NCI-H2227 treated with DMSO at 0.1 percent for 48 hours (cell line): ENCODE data around the gene FCGR1A.
"Not testable (repeated sequence)": the region's sequence is repeated elsewhere in the genome, so short reads cannot be mapped to it uniquely, and the experiment has no call there.

Experiments
- DNase-seq: peaks from one replicate; lab custom pipeline; 2025; lab: John Stamatoyannopoulos, UW

The FCGR1A gene

GRCh38 chr1:149777084-149777483, 5.4 kb upstream of the FCGR1A start:
- DNase-seq = not testable (repeated sequence)

DNA sequence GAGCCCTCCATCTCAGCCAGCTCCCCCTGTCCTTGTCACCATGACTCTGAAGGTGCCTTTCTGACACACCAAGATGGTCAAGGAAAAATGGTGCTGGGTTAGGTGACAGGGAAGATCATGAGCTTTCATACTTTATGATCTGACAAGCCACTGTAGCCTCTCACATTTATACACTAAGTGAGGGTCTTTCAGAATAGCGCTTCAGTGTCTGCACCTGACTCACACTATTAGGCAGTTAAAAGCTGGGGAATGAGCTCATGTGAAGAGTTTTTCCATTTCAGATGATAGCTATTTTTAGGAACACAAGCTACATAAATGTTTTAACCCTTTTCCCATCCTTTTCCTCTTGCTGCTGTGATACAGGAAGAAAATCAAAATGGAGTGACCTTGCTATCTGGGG, 4.2 kb upstream of the FCGR1A start:
- not testable (repeated sequence) for DNase-seq

DNA sequence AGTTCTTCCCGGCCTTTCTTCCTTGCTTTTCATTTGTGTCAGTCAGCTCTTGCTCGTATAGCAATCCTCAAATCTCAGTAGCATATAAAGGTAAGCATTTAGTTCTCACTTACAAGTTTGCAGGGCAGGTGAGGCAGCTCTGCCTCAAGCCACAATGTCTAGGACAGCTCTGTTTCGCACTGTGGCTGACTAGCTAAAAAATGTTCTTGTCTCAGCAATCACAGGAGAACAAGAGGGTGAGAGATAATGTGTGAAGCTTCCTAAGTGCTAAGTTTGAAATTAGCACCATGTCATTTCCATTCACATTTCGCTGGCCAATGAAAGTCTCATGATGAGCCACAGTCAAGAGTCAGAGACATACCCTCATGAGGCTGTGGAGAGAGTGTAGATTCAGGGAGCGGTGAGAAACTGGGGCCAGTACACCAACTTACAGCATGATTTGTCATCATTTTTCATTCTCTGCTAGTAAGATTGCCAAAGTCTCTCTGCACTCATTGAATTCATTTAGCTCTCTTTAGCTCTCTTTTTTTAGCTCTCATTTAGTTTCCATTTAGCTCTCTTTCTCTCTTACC, 995 bp upstream of the FCGR1A start:
- DNase-seq = not testable (repeated sequence)

DNA sequence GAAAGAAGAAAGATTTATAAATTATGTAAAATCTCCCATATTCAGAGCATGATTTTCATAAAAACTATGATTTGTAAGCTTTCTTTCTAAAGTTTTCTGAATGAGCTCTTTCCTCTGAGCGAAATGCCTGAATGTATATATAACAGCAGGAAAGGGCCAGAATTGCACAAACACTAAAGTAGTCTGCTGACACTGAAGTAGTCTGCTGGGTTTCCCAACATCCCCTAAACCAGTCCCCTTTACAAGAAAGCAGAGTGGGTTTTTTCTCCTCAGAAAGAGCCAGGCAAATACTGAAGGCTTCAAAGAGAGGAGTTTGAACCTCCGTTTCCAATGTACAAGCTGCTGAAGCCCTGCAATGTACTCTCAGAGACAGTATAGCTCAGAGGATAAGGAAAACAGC, 795 bp downstream of the FCGR1A start:
- DNase-seq = not testable (repeated sequence)

GRCh38 chr1:149783868-149784267, 1.4 kb downstream of the FCGR1A start:
- DNase-seq = not testable (repeated sequence)

DNA sequence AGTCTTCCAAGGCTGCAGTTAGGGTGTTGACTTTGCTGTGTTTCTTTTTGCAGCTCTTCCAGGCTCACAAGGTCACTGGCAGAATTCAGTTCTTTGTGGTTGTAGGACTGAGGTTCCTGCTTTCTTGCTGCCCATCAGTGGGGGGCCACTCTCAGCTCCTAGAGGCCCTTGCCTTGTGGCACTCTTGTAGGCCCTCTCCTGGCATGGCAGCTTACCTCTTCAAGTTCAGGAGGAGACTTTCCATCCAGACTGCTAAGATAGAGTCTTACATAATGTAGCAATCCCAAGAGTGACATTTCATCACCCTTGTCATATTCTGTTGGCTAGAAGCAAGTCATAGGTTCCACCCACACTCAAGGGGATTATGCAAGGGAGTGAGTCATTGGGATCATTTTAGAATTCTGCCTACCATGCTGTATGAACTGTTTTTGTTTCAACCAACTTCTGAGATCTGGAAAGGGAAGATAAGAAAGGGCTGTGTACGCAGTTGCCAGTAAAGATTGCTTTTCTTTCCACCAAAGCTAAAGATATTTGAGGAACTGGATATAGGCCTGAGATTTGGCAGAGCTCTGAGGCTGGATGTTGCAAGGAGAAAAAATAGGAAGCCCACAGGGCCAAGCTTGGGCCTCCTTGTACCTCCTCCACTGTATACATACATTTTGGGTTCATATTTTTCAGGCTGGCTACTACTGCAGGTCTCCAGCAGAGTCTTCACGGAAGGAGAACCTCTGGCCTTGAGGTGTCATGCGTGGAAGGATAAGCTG, 5.4 kb downstream of the FCGR1A start:
- DNase-seq = not testable (repeated sequence)

- DNase-seq = peak; percentile 29
These were observed 10.0 kb downstream of the FCGR1A start for GRCh38 chr1:149792502-149792901.

DNA sequence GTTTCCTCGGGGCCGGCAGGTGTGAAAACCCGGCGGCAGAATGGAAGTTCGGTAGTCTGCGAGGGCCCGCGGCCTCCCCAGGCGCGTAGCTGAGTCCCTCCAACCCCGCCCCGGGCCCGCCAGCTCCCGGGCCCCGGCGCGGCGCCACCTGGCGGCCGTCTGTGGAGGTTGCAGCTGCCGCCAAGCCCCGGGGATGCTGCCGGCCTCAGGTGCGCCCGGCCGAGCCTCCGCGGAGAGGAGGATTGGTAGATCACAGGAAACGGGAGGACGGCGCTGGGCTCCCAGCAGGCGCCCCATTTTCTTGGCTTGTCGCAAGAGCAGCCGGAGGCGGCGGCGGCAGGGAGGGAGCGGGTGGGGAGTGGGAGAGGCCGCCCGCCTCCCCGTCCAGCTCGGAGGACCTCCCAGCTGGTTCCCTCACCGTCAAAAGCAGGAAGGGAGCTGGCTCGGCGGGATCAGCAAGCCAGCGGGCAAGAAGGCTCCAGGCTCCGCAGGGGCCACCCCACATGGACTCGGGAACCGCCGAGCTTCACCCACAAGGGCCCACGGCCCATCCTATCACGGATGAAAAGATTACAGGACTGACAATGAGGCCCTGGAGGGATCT, 10.5 kb downstream of the FCGR1A start:
- peak; percentile 67 for DNase-seq

DNA sequence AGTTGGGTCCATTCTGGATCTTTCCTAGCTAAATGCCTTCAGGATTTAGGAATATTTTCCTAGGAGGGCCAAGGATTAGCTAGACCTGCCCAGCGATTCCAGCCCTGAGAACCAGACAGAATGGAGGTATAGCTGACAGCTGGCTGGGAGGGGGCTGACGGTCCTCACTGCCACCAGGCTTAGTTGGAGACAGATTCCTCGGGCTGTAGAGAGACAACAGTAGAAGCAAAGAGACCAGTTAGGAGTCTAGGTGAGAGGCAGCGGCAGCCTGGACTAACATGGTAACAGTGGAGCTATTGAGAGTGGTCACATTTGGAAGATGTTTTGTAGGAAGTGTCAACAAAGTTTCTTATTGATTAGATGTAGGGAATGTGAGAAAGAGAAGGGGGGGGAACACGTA, 11.4 kb downstream of the FCGR1A start:
- not testable (repeated sequence) for DNase-seq

GRCh38 chr1:149801628-149802027, 19.1 kb downstream of the FCGR1A start:
- DNase-seq = not testable (repeated sequence)

GRCh38 chr1:149804417-149805080, 22.1 kb downstream of the FCGR1A start:
- DNase-seq = not testable (repeated sequence)

DNA sequence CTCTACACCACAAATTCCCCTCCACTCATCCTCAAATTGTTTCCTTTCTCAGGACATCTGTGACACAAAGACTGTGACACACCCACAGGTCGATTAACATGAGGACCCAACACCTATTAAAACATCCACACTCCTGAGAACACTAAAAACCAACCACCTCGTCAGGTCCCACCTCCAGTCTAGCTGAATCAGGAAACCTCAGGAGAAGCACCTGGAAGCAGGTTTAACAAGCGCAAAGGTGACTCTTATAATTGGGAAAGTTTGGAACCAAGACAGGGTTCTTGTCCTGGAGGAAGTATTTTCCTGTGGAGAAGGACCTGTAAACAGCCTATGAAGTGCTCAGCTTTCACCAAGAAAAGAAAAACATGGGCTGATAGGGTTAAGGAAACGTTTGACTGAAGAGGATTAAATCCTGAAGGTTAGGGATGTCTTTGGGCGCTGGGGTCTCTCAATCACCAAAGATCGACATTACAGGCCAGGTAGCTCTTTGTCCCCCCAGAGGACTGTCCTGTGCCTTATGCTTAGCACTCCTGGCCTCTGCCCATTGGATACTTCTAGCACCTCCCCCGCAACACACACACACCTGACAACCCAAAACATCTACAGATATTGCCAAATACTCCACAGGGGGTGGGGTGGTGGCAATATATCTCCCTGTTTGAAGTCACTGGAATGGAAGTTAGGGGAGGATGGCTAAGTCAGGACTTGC, 28.4 kb downstream of the FCGR1A start:
- DNase-seq = not testable (repeated sequence)

- not testable (repeated sequence) for DNase-seq
These were observed 29.0 kb downstream of the FCGR1A start for GRCh38 chr1:149811514-149811889.

- peak; percentile 93 for DNase-seq
These were observed 29.7 kb downstream of the FCGR1A start for GRCh38 chr1:149811890-149812829.

DNA sequence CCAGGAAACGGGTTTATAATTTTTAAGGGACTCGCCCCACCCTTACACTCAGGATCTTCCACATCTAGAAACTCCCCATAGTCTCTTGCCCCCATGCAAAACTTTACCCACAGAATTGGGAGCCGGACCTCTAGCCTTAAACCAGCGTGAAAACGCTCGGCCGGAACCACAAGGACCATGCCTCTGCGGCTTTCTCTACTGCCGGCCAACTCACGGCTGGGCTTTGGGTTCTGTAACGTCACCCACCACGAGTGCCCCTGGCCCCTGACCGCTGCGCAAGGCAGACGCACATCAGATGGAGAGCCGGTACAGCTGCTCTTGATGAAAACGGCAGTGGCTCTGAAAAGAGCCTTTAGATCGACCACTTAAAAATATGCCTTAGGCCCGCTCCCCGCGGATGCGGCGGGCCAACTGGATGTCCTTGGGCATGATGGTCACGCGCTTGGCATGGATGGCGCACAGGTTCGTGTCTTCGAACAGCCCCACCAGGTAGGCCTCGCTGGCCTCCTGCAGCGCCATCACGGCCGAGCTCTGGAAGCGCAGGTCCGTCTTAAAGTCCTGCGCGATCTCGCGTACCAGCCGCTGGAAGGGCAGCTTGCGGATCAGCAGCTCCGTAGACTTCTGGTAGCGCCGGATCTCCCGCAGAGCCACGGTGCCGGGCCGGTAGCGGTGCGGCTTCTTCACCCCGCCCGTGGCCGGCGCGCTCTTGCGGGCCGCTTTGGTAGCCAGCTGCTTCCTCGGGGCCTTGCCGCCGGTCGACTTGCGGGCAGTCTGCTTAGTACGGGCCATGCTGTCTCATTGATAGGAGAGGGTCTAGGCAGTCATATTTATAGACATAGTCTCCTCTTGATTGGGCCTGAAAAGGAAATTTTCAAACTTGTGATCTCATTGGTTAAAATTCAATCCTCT, 30.7 kb downstream of the FCGR1A start:
- DNase-seq = peak; percentile 81

GRCh38 chr1:149820387-149820786, 37.9 kb downstream of the FCGR1A start:
- DNase-seq = not testable (repeated sequence)

GRCh38 chr1:149826555-149826954, 44.1 kb downstream of the FCGR1A start:
- not testable (repeated sequence) for DNase-seq

GRCh38 chr1:149831764-149832315, 49.3 kb downstream of the FCGR1A start:
- not testable (repeated sequence) for DNase-seq
